Natural killer cell (primary cell): Measurements from ENCODE around the gene CD53. TPM values are rescaled to one million over a fixed set of nuclear protein-coding genes. Genes with fewer than 3 reads are reported as not detected.

Source experiments
- ATAC-seq, 3 donors: fragments of 150-1000 bp in 2 of 3; fragments of 200-7000 bp in 1 of 3; cut with Tn5 transposase; 1 replicate in 1 of 3; 2 replicates in 2 of 3; pipeline ENCODE4 v1.10.0; 2021; ENCODE audit warnings: mild to moderate bottlenecking in 2 of 3, moderate library complexity in 2 of 3
- DNase-seq, 2 donors: peaks; one replicate each; pipeline versions ENCODE4 v3.0.0 to v3.0.0-alpha.2; 2013 to 2021; ENCODE audit warnings: mixed read lengths in 1 of 2
- H3K27ac ChIP-seq: one replicate; pipeline ENCODE4 v1.5.1; 2013; ENCODE audit warnings: mild to moderate bottlenecking, low read length
- H3K27me3 ChIP-seq: one replicate; pipeline ENCODE4 v1.6.1; 2013; ENCODE audit warnings: low read length; ENCODE audit not compliant: control insufficient read depth, insufficient read depth
- H3K36me3 ChIP-seq: one replicate; pipeline ENCODE4 v1.6.1; 2013; ENCODE audit warnings: low read length; ENCODE audit not compliant: control insufficient read depth, insufficient read depth
- H3K4me1 ChIP-seq: one replicate; pipeline ENCODE4 v1.6.1; 2013; ENCODE audit warnings: low read length; ENCODE audit not compliant: control insufficient read depth, insufficient read depth
- H3K4me3 ChIP-seq: one replicate; pipeline ENCODE4 v1.5.1; 2013; ENCODE audit warnings: low read length
- H3K9me3 ChIP-seq: one replicate; pipeline ENCODE4 v1.6.1; 2013; ENCODE audit warnings: low read length; ENCODE audit not compliant: control insufficient read depth, insufficient read depth
- H3K27ac Mint-ChIP-seq, 2 donors: one replicate each; pipeline ENCODE4 v1.8.0; 2022; ENCODE audit warnings: mild to moderate bottlenecking in 2 of 2, mixed read lengths in 2 of 2, moderate library complexity in 1 of 2
- H3K27me3 Mint-ChIP-seq, 2 donors: one replicate each; pipeline ENCODE4 v1.8.0; 2022; ENCODE audit warnings: low read depth in 2 of 2, mixed read lengths in 2 of 2
- H3K36me3 Mint-ChIP-seq: one replicate; pipeline ENCODE4 v1.8.0; 2022; ENCODE audit warnings: mixed read lengths
- H3K4me1 Mint-ChIP-seq, 2 donors: one replicate each; pipeline ENCODE4 v1.8.0; 2022; ENCODE audit warnings: mixed read lengths in 2 of 2
- H3K4me3 Mint-ChIP-seq: one replicate; pipeline ENCODE4 v1.8.0; 2022; ENCODE audit warnings: mild to moderate bottlenecking, moderate library complexity, mixed read lengths
- H3K9me3 Mint-ChIP-seq, 2 donors: one replicate each; pipeline ENCODE4 v1.8.0; 2022; ENCODE audit warnings: mixed read lengths in 2 of 2
- CTCF ChIP-seq: fragments of 200-600 bp; IDR thresholded peaks from one replicate; pipeline ENCODE4 v1.8.0; 2022; ENCODE audit warnings: antibody characterized with exemption
- WGBS: methylation state at CpG from one replicate; pipeline ENCODE4 v1.1.7; 2013; ENCODE audit warnings: missing lambda C conversion rate; ENCODE audit not compliant: insufficient coverage; 5-methylcytosine and 5-hydroxymethylcytosine counted together
- intact Hi-C: fragments of 100-400 bp; cut with micrococcal nuclease; formaldehyde crosslinking; loops from one replicate; pipeline ENCODE4 v1.14.2; 2022
- total RNA-seq, 4 donors: library from RNA; stranded (reverse); fragments of 120-200 nt in 1 of 4; gene quantifications; one replicate each; pipeline versions ENCODE4 v1.2.3 to v1.2.4, GENCODE V29; 2013 to 2022

The CD53 gene
- total RNA-seq, 3 donors from 2014 or later (not counting 1 experiment from before 2014, with no cell fraction given): 522 to 584 (median 541) TPM

DNA sequence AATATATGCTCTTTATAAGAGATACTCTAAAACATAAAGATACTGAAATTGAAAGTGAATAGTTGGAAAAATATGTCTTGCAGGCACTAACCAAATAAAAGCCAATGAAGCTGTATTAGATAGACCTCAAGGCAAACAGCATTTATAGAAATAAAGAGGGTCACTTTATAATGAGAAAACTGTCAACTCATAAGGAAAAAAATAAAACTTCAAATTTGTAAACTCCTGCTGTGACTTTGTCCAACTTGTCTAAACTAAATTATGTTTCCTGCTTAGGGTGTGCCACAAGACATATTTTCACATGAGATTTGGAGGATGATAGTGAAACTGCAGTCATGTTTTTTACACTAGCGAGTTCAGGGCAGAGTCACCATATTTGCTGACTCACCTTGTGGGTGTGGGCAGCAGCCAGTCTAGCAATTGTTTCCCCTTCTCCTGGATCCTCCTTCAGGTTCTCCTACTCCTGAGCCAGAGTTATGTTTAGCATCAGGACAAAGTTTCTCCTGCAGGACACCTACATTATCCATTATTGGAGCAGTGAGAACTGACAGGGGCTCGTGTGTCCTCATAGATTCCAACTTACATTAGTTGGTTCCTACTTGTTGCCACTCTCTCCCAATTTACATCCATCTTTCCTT, 43.8 kb downstream of the CD53 start:
- Mint-ChIP-seq H3K27me3 (peaks cover 0 to 5% of the 10 kb centered on the region in 2 donors), H3K9me3 (peaks cover 0 to 6% of the 10 kb centered on the region in 2 donors), H3K36me3 (peaks cover 14% of the 10 kb centered on the region), H3K4me1 (peaks cover 14% of the 10 kb centered on the region in 2 donors), H3K27ac (peak overlapping the region; percentile 39 to 68), H3K4me3 (peak overlapping the region; percentile 60)
- intact Hi-C loops: loop anchor here (5.0 kb wide), 1 partner anchor 46 kb away; the partner anchor contains the start of gene LRIF1
- 16% methylated on average over 2 of the region's 2 CpGs for WGBS
- no peak overlapping the region for H3K27ac ChIP-seq
- no peak overlapping the region for H3K4me3 ChIP-seq
- no peaks in the 10 kb centered on the region for H3K9me3 ChIP-seq
- peaks cover 4% of the 10 kb centered on the region for H3K4me1 ChIP-seq
- DNase-seq (peak in 1 of 2 donors; percentile 37), ATAC-seq (peak; percentile 78 to 85 (median 85))
- H3K27me3 ChIP-seq: no peaks in the 10 kb centered on the region
- no peaks in the 10 kb centered on the region for H3K36me3 ChIP-seq
- TF ChIP-seq CTCF: no peak

DNA sequence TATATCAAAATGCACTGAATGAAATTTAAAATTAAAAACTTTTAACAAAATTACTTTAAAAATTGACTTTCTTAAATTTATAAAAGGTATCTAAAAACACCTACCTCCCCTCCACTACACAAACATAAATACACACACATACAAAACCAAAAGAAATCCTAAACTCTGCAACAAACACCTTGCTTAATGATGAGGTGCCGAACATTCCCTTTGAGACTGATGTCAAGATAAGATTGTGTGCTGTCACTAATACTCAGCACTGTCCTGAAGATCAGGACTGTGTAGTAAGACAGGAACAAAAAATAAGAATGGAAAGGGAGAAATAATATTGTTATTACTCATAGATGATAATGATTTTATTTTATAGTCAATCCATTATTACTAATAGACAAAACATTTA, 45.1 kb downstream of the CD53 start:
- Mint-ChIP-seq H3K4me1 (peaks cover 14% of the 10 kb centered on the region in 2 donors), H3K9me3 (peaks cover 4% of the 10 kb centered on the region in 2 donors), H3K36me3 (peaks cover 9% of the 10 kb centered on the region), H3K4me3 (no peak overlapping the region), H3K27ac (no peak overlapping the region), H3K27me3 (peaks cover 0 to 8% of the 10 kb centered on the region in 2 donors)
- intact Hi-C loops: loop anchor here (5.0 kb wide), 1 partner anchor 44 kb away; the partner anchor contains the start of gene LRIF1
- no peaks in the 10 kb centered on the region for H3K27me3 ChIP-seq
- no peak for DNase-seq
- no peak for TF ChIP-seq CTCF
- H3K4me1 ChIP-seq: peaks cover 4% of the 10 kb centered on the region
- no peak for ATAC-seq
- H3K4me3 ChIP-seq: no peak overlapping the region
- no peaks in the 10 kb centered on the region for H3K9me3 ChIP-seq
- H3K27ac ChIP-seq: no peak overlapping the region
- H3K36me3 ChIP-seq: no peaks in the 10 kb centered on the region
- no CpG with 5 or more reads among the region's 1 CpG for WGBS

DNA sequence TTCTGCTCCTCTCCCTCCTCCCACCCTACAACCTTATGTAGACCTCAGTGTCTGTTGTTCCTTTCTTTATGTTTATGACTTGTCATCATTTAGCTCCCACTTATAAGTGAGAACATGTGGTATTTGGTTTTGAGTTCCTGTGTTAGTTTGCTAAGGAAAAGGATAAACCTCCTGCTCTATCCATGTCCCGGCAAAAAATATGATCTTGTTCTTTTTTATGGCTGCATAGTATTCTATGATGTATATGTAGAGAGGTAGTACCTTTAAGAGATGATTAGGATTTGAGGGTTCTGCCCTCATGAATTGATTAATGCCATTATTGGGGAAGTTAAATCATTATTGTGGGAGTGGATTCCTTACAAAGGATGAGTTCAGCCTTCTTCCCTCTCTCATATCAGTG, 49.0 kb downstream of the CD53 start:
- Histone ChIP-seq H3K4me1 (peaks cover 1% of the 10 kb centered on the region), H3K27ac (no peak overlapping the region), H3K4me3 (no peak overlapping the region), H3K36me3 (no peaks in the 10 kb centered on the region), H3K27me3 (no peaks in the 10 kb centered on the region), H3K9me3 (no peaks in the 10 kb centered on the region)
- Mint-ChIP-seq H3K9me3 (peaks cover 0 to 4% of the 10 kb centered on the region in 2 donors), H3K27ac (no peak overlapping the region), H3K27me3 (peaks cover 0 to 8% of the 10 kb centered on the region in 2 donors), H3K36me3 (no peaks in the 10 kb centered on the region), H3K4me3 (no peak overlapping the region), H3K4me1 (peaks cover 4 to 5% of the 10 kb centered on the region in 2 donors)
- ATAC-seq (no peak), DNase-seq (no peak)
- WGBS: 100% methylated on average over 1 of the region's 1 CpG
- TF ChIP-seq CTCF: no peak
- intact Hi-C loops: no loop called here
